ENCODE data around the gene GOSR1. TPM values are rescaled to one million over a fixed set of nuclear protein-coding genes. Genes with fewer than 3 reads are reported as not detected.
"Not testable (repeated sequence)": the region's sequence is repeated elsewhere in the genome, so short reads cannot be mapped to it uniquely, and the experiment has no call there.

The GOSR1 gene
- total RNA-seq, 1 donor from 2014 or later, result 38.9 TPM

DNA sequence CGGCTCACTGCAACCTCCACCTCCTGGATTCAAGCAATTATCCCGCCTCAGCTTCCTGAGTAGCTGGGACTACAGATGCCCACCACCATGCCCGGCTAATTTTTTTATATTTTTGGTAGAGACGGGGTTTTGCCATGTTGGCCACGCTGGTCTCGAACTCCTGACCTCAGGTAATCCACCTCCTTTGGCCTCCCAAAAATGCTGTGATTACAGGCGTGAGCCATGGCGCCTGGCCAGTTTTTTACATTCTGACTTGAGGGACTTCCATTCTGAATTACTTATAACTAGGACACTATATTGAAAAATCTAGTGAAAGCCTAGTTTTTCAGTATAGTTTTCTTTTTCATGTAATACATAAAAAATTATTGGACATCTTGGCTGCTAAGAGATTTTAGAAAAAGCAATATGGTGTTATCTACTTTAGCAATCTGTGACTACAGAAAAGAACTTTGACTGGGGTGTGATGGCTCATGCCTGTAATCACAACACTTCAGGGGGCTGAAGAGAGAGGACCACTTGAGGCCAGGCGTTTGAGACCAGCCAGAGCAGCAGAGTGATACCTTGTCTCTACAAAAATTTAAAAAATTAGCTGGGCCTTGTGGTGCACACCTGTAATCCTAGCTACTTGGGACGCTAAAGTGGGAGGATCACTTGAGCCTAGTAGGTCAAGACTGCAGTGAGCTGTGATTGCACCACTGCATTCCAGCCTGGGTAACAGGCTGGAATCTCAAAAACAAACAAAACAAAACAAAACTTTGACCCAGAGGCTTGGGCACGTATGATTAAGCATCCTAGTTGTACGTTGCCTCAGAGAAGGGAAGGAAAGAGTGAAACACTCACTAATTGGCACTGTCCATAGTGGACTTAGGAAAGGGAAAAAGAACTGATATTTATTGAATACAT lies 26.8 kb upstream of the GOSR1 start:
- H3K4me1 Mint-ChIP-seq, result no peaks in the 10 kb centered on the region
- H3K4me3 Mint-ChIP-seq, result no peak overlapping the region

DNA sequence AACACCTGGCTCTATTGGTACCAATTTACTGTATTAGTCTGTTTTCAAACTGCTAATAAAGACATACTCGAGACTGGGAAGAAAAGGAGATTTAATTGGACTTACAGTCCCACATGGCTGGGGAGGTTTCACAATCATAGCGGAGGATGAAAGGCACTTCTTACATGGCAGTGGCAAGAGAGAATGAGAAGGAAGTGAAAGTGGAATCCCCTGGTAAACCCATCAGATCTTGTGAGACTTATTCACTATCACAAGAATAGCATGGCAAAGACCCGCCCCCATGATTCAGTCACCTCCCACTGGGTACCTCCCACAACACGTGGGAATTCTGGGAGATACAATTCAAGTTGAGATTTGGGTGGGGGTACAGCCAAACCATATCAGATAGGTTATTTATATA lies 22.6 kb upstream of the GOSR1 start:
- Mint-ChIP-seq H3K36me3 (peaks cover 35% of the 10 kb centered on the region), H3K4me3 (no peak overlapping the region), H3K27ac (no peak overlapping the region), H3K9me3 (no peaks in the 10 kb centered on the region), H3K4me1 (no peaks in the 10 kb centered on the region), H3K27me3 (ENCODE audit: insufficient read depth, low read depth) (no peaks in the 10 kb centered on the region)
- H3K4me2 ChIP-seq, result no peak overlapping the region
- H3K4me3 ChIP-seq, result no peak overlapping the region
- H3K4me1 ChIP-seq, result no peaks in the 10 kb centered on the region
- no peak overlapping the region for H3K9ac ChIP-seq
- H3K27me3 ChIP-seq, result no peaks in the 10 kb centered on the region
- no peak overlapping the region for H2AFZ ChIP-seq (replicated peaks)
- H3K36me3 ChIP-seq, result peaks cover 9% of the 10 kb centered on the region
- no peaks in the 10 kb centered on the region for H3K79me2 ChIP-seq (ENCODE audit: low read depth)
- no peaks in the 10 kb centered on the region for H4K20me1 ChIP-seq (ENCODE audit: low read depth)
- H3K9me3 ChIP-seq (ENCODE audit: low read depth), result no peaks in the 10 kb centered on the region
- H3F3A ChIP-seq (ENCODE audit: low read depth), result no peaks in the 10 kb centered on the region
- DNase-seq (ENCODE audit: low spot score), result no peak
- no peak for TF ChIP-seq EZH2 (IDR thresholded peaks at IDR 0.05)
- TF ChIP-seq EZH2phosphoT487 (IDR thresholded peaks at IDR 0.05), result no peak
- TF ChIP-seq, protein P1, sequence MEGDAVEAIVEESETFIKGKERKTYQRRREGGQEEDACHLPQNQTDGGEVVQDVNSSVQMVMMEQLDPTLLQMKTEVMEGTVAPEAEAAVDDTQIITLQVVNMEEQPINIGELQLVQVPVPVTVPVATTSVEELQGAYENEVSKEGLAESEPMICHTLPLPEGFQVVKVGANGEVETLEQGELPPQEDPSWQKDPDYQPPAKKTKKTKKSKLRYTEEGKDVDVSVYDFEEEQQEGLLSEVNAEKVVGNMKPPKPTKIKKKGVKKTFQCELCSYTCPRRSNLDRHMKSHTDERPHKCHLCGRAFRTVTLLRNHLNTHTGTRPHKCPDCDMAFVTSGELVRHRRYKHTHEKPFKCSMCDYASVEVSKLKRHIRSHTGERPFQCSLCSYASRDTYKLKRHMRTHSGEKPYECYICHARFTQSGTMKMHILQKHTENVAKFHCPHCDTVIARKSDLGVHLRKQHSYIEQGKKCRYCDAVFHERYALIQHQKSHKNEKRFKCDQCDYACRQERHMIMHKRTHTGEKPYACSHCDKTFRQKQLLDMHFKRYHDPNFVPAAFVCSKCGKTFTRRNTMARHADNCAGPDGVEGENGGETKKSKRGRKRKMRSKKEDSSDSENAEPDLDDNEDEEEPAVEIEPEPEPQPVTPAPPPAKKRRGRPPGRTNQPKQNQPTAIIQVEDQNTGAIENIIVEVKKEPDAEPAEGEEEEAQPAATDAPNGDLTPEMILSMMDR (IDR thresholded peaks at IDR 0.05), result no peak
- no peak overlapping the region for H3K27ac ChIP-seq

More for the DNA sequence above, 26.8 kb upstream of the GOSR1 start:
- TF ChIP-seq EZH2 (IDR thresholded peaks at IDR 0.05) (no peak), EZH2phosphoT487 (IDR thresholded peaks at IDR 0.05) (no peak)
- TF ChIP-seq, protein P1 (IDR thresholded peaks at IDR 0.05), result no peak
- Histone ChIP-seq H3K27ac (no peak overlapping the region), H4K20me1 (ENCODE audit: low read depth) (no peaks in the 10 kb centered on the region), H3K4me3 (no peak overlapping the region), H3K9ac (no peak overlapping the region), H3K9me3 (ENCODE audit: low read depth) (no peaks in the 10 kb centered on the region), H3F3A (ENCODE audit: low read depth) (no peaks in the 10 kb centered on the region), H2AFZ (replicated peaks) (no peak overlapping the region), H3K27me3 (no peaks in the 10 kb centered on the region), H3K4me1 (no peaks in the 10 kb centered on the region), H3K79me2 (ENCODE audit: low read depth) (no peaks in the 10 kb centered on the region), H3K4me2 (no peak overlapping the region), H3K36me3 (peaks cover 5% of the 10 kb centered on the region)
- Mint-ChIP-seq H3K27me3 (ENCODE audit: insufficient read depth, low read depth) (peaks cover 2% of the 10 kb centered on the region), H3K9me3 (no peaks in the 10 kb centered on the region), H3K36me3 (peaks cover 33% of the 10 kb centered on the region), H3K27ac (peak overlapping the region; percentile 74)
- no peak for DNase-seq (ENCODE audit: low spot score)

DNA sequence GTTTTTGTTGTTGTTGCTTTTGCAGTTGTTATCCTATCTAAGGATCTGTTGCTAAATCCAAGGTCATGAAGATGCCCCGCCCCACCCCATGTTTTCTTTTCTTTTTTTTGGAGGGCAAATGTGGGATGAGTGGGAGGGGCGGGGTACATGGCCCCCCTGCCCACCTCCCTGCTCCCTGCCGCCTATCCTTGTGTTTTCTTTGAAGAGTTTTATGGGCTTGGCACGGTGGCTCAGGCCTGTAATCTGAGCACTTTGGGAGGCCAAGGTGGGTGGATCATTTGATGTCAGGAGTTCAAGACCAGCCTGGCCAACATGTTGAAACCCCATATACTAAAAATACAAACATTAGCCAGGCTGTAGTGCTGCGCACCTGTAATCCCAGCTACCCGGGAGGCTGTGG lies 18.8 kb upstream of the GOSR1 start:
- Mint-ChIP-seq H3K36me3 (peaks cover 27% of the 10 kb centered on the region), H3K27me3 (ENCODE audit: insufficient read depth, low read depth) (no peaks in the 10 kb centered on the region), H3K4me1 (no peaks in the 10 kb centered on the region), H3K27ac (no peak overlapping the region), H3K4me3 (no peak overlapping the region), H3K9me3 (no peaks in the 10 kb centered on the region)
- peaks cover 12% of the 10 kb centered on the region for H3K36me3 ChIP-seq
- no peak overlapping the region for H3K27ac ChIP-seq
- no peak for DNase-seq (ENCODE audit: low spot score)
- H3F3A ChIP-seq (ENCODE audit: low read depth), result no peaks in the 10 kb centered on the region
- no peak for TF ChIP-seq EZH2phosphoT487 (IDR thresholded peaks at IDR 0.05)
- no peak for TF ChIP-seq EZH2 (IDR thresholded peaks at IDR 0.05)
- TF ChIP-seq, protein P1 (IDR thresholded peaks at IDR 0.05), result no peak
- no peak overlapping the region for H3K9ac ChIP-seq
- H3K27me3 ChIP-seq, result no peaks in the 10 kb centered on the region
- no peak overlapping the region for H3K4me2 ChIP-seq
- H3K9me3 ChIP-seq (ENCODE audit: low read depth), result no peaks in the 10 kb centered on the region
- no peaks in the 10 kb centered on the region for H4K20me1 ChIP-seq (ENCODE audit: low read depth)
- no peak overlapping the region for H3K4me3 ChIP-seq
- H3K79me2 ChIP-seq (ENCODE audit: low read depth), result no peaks in the 10 kb centered on the region
- no peaks in the 10 kb centered on the region for H3K4me1 ChIP-seq
- no peak overlapping the region for H2AFZ ChIP-seq (replicated peaks)

DNA sequence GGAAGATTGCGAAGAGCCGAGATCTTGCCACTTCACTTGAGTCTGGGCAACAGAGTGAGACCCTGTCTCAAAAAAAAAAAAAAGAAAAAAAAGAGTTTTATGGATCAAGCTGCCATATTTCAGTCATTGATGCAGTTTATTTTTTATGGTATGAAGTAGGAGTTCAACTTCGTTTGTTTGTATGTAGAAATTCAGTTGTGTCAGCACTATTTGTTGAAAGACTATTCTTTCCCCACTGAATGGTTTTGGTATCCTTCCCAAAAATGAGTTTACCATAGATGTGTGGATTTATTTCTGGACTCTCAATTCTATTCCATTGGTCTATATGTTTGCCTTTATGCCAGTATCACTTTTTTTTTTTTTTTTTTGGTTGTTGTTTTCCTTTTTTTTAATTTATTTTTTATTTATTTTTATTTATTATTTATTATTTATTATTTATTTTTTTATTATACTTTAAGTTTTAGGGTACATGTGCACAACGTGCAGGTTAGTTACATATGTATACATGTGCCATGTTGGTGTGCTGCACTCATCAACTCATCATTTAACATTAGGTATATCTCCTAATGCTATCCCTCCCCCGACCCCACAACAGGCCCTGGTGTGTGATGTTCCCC lies 18.3 kb upstream of the GOSR1 start:
- not testable (repeated sequence) for H3K9me3 Mint-ChIP-seq; H3K4me1 Mint-ChIP-seq; H3K27me3 ChIP-seq; H3K79me2 ChIP-seq (ENCODE audit: low read depth); DNase-seq (ENCODE audit: low spot score); H3K4me3 Mint-ChIP-seq; H3K27ac Mint-ChIP-seq; H3K4me1 ChIP-seq; H4K20me1 ChIP-seq (ENCODE audit: low read depth); H3K4me2 ChIP-seq; H2AFZ ChIP-seq (replicated peaks); H3K27me3 Mint-ChIP-seq (ENCODE audit: insufficient read depth, low read depth); H3K4me3 ChIP-seq; H3K9ac ChIP-seq; H3K27ac ChIP-seq; H3F3A ChIP-seq (ENCODE audit: low read depth); H3K9me3 ChIP-seq (ENCODE audit: low read depth)
- H3K36me3 Mint-ChIP-seq, result peaks cover 28% of the 10 kb centered on the region
- H3K36me3 ChIP-seq, result peaks cover 11% of the 10 kb centered on the region
